Stomach (tissue), 9 donors: Measurements from ENCODE around the gene CHADL. TPM values are rescaled to one million over a fixed set of nuclear protein-coding genes. Genes with fewer than 3 reads are reported as not detected.

Source experiments
- DNase-seq, 2 donors: peaks; one replicate each; pipeline versions ENCODE4 v3.0.0 to v3.0.0-alpha.2; 2013 to 2019
- H3K27ac ChIP-seq, 5 donors: fragments of 200-600 bp in 4 of 5; sonication (generic) in 4 of 5; one replicate each; pipeline ENCODE4 v1.5.1; 2013 to 2019; ENCODE audit warnings: mild to moderate bottlenecking in 1 of 5, moderate library complexity in 1 of 5
- H3K27me3 ChIP-seq, 3 donors: fragments of 200-600 bp; sonication (generic); one replicate each; pipeline ENCODE4 v1.5.1; 2017 to 2019; ENCODE audit warnings: mixed run types in 1 of 3
- H3K36me3 ChIP-seq, 4 donors: fragments of 200-600 bp; sonication (generic); 1 replicate in 3 of 4; 2 replicates in 1 of 4; pipeline ENCODE4 v1.5.1; 2016 to 2019
- H3K4me1 ChIP-seq, 4 donors: fragments of 200-600 bp; sonication (generic); one replicate each; pipeline ENCODE4 v1.5.1; 2016 to 2019
- H3K4me3 ChIP-seq, 4 donors: fragments of 200-600 bp; sonication (generic) in 3 of 4; one replicate each; pipeline ENCODE4 v1.5.1; 2016 to 2019; ENCODE audit warnings: mild to moderate bottlenecking in 1 of 4
- H3K9me3 ChIP-seq, 4 donors: fragments of 200-600 bp; sonication (generic); one replicate each; pipeline ENCODE4 v1.5.1; 2016 to 2019
- EP300 ChIP-seq: sonication (generic); formaldehyde crosslinking; IDR thresholded peaks from one replicate; pipeline ENCODE4 v1.6.1; 2017; ENCODE audit warnings: antibody characterized with exemption
- POLR2A ChIP-seq, 4 donors: fragments of 450-650 bp; IDR thresholded peaks; one replicate each; pipeline ENCODE4 v1.6.1; 2016; ENCODE audit warnings: antibody characterized with exemption in 4 of 4, control low read depth in 2 of 4, mild to moderate bottlenecking in 1 of 4, moderate library complexity in 1 of 4
- POLR2AphosphoS5 ChIP-seq, 3 donors: sonication (generic); formaldehyde crosslinking; IDR thresholded peaks; one replicate each; pipeline ENCODE4 v1.6.1; 2016; ENCODE audit warnings: antibody characterized with exemption in 3 of 3
- WGBS, 5 donors: extraction: QIAGEN DNeasy Blood & Tissue Kit in 3 of 5; methylation state at CpG; one replicate each; pipeline versions ENCODE4 v1.1.5 to v1.1.7; 2013 to 2018; 5-methylcytosine and 5-hydroxymethylcytosine counted together
- intact Hi-C: fragments of 100-400 bp; cut with DNase I; formaldehyde crosslinking; loops from one replicate; pipeline ENCODE4 v1.15.1; 2023; ENCODE audit warnings: low total_unique reads
- polyA plus RNA-seq, 3 donors: library from polyadenylated mRNA; stranded (reverse); fragments of 200-250 nt; gene quantifications; one replicate each; pipeline ENCODE4 v1.2.3, GENCODE V29; 2013
- total RNA-seq, 5 donors: library from RNA; depleted of rRNA; stranded (reverse); fragments of >200 nt; gene quantifications; one replicate each; pipeline versions ENCODE4 v1.1.0 to v1.2.3, GENCODE V29; 2014 to 2016
- TF ChIP-seq, protein P1 (sequence below), 7 experiments: fragments of 450-650 bp in 4 of 7; fragments of 200-600 bp in 3 of 7; sonication (generic) in 3 of 7; IDR thresholded peaks; one replicate each; pipeline ENCODE4 v1.5.1; 2016 to 2019; ENCODE audit warnings: antibody characterized with exemption in 7 of 7, control low read depth in 2 of 7, mild to moderate bottlenecking in 1 of 7
- donor health status: healthy with polysubstance abuse.
- donor health status: Bipolar disorder and iron deficiency.
- donor health status: healthy.

The CHADL gene
- total and polyA plus RNA-seq, 8 donors = 1.4 to 15.6 (median 5.4) TPM

GRCh38 chr22:41234815-41235695 lies 5.7 kb downstream of the CHADL start:
- Histone ChIP-seq H3K27ac (no peak overlapping the region), H3K9me3 (no peaks in the 10 kb centered on the region), H3K4me1 (peaks cover 22 to 27% (median 26%) of the 10 kb centered on the region in 4 donors), H3K4me3 (no peak overlapping the region), H3K36me3 (peaks cover 8 to 19% (median 17%) of the 10 kb centered on the region in 4 donors), H3K27me3 (no peaks in the 10 kb centered on the region)
- WGBS, 5 donors = 69 to 80% (median 77%) methylated on average over 10 to 19 of the region's 19 CpGs
- intact Hi-C loops = no loop called here
- no peak for TF ChIP-seq EP300
- TF ChIP-seq POLR2AphosphoS5 (IDR thresholded peaks at IDR 0.05) = no peak
- TF ChIP-seq, protein P1, sequence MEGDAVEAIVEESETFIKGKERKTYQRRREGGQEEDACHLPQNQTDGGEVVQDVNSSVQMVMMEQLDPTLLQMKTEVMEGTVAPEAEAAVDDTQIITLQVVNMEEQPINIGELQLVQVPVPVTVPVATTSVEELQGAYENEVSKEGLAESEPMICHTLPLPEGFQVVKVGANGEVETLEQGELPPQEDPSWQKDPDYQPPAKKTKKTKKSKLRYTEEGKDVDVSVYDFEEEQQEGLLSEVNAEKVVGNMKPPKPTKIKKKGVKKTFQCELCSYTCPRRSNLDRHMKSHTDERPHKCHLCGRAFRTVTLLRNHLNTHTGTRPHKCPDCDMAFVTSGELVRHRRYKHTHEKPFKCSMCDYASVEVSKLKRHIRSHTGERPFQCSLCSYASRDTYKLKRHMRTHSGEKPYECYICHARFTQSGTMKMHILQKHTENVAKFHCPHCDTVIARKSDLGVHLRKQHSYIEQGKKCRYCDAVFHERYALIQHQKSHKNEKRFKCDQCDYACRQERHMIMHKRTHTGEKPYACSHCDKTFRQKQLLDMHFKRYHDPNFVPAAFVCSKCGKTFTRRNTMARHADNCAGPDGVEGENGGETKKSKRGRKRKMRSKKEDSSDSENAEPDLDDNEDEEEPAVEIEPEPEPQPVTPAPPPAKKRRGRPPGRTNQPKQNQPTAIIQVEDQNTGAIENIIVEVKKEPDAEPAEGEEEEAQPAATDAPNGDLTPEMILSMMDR (IDR thresholded peaks at IDR 0.05) = no peak
- TF ChIP-seq POLR2A (IDR thresholded peaks at IDR 0.05) = no peak
- no peak for DNase-seq

DNA sequence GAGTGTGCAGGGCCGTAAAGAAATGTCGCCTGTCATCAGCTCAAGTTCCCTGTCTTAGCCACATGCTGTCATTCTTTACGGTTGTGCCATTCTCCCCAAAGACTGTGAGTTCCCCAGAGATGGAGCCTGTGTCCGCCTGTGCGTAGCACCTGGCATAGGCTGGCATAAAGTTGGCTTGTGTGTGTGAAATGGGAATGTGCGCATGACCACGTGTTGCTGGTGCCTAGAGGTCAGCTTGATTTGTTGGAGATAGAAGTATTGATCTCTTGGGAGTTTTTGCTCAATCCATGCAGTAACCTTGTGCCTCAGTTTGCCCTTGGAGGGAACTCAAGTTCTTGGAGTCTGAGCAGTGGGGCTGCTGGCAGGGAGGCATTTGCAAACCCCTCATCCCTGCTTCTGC lies 9.4 kb downstream of the CHADL start:
- 75 to 85% (median 82%) methylated on average over 7 of the region's 7 CpGs for WGBS, 5 donors
- TF ChIP-seq, protein P1 (IDR thresholded peaks at IDR 0.05) = no peak
- TF ChIP-seq POLR2A (IDR thresholded peaks at IDR 0.05) (no peak), EP300 (no peak), POLR2AphosphoS5 (IDR thresholded peaks at IDR 0.05) (no peak)
- intact Hi-C loops = no loop called here
- Histone ChIP-seq H3K27me3 (no peaks in the 10 kb centered on the region), H3K36me3 (peaks cover 32 to 56% (median 53%) of the 10 kb centered on the region in 4 donors), H3K9me3 (no peaks in the 10 kb centered on the region), H3K27ac (no peak overlapping the region), H3K4me1 (peaks cover 0 to 3% (median 2%) of the 10 kb centered on the region in 4 donors), H3K4me3 (no peak overlapping the region)
- no peak for DNase-seq

DNA sequence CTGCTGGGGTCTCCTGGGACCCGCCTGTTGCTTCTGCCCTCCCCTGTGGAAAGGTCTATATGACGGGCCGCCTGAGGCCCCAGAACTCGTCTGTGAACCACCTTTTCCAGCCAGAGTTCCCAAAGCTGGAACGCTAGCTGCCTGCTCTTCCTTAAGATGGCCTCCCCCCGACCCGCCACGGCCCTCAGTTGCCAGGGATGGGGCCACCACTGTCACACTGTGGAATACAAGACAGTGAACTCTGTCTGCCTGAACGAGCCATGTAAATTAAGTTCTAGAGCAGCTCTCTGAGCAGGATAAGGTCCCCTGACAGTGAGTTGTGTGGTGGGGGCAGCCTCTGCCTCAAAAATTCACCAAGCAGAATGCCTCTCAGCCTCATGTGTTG lies 10.3 kb downstream of the CHADL start:
- 80 to 93% (median 88%) methylated on average over 6 to 9 of the region's 9 CpGs for WGBS, 5 donors
- peak overlapping the region in 1 of 5 donors; percentile 20 for H3K27ac ChIP-seq

DNA sequence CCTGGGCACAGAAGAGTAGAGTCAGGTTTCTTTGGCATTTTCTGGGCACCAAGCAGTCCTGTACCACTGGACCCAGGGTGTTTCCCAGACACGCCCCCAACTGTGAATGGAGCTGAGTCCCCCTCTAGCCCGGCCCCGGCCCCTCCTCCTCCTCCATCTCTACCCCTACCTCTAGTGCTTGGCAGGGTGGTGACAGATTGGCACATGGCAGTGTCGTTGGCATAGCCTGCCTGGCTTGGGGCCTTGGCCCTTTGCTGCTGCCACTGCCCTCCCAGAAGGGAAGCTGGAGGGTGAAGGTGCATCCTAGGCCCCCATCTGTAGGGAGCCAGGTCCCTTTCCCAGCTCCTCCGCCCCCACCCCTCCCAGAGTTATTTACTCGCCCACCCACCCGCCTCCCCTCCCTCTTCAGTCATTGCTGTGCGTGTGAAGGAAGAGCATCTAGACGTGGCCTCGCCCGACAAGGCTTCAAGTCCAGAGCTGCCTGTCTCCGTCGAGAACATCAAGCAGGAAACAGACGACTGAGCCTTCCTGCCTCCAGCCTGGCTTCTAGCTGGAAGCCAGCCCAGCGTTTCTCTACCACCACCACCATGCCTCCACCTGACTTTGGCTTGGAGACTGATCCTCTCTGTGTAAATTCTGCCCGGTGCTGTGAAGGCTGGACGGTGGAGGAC lies 10.9 kb downstream of the CHADL start:
- no peak overlapping the region for H3K4me3 ChIP-seq
- TF ChIP-seq, protein P1 (IDR thresholded peaks at IDR 0.05) = no peak
- no peak for TF ChIP-seq EP300
- WGBS, 5 donors = 64 to 80% (median 71%) methylated on average over 14 to 17 of the region's 17 CpGs
- intact Hi-C loops = no loop called here
- no peak for DNase-seq
- H3K27ac ChIP-seq = peak overlapping the region in 1 of 5 donors; percentile 20
- peaks cover 46 to 71% (median 68%) of the 10 kb centered on the region in 4 donors for H3K36me3 ChIP-seq
- H3K27me3 ChIP-seq = no peaks in the 10 kb centered on the region
- no peaks in the 10 kb centered on the region for H3K4me1 ChIP-seq
- H3K9me3 ChIP-seq = no peaks in the 10 kb centered on the region

More for the DNA sequence above, 10.3 kb downstream of the CHADL start:
- Histone ChIP-seq H3K36me3 (peaks cover 41 to 66% (median 63%) of the 10 kb centered on the region in 4 donors), H3K4me3 (no peak overlapping the region), H3K4me1 (no peaks in the 10 kb centered on the region), H3K9me3 (no peaks in the 10 kb centered on the region), H3K27me3 (no peaks in the 10 kb centered on the region)
- no peak for TF ChIP-seq EP300
- no peak for TF ChIP-seq POLR2AphosphoS5 (IDR thresholded peaks at IDR 0.05)
- TF ChIP-seq POLR2A (IDR thresholded peaks at IDR 0.05) = no peak
- TF ChIP-seq, protein P1 (IDR thresholded peaks at IDR 0.05) = no peak
- intact Hi-C loops = no loop called here
- DNase-seq = no peak
